Purkinje cell (primary cell): ENCODE results near the gene BCO2. TPM values are rescaled to one million over a fixed set of nuclear protein-coding genes. Genes with fewer than 3 reads are reported as not detected.

ENCODE experiments used
- polyA plus RNA-seq: library from polyadenylated mRNA; unstranded; fragments of >200 nt; fragmentation: Nextera tagmentation; gene quantifications from 2 replicates; pipeline ENCODE4 v1.2.1, GENCODE V29; 2014

BCO2 gene, protein sequence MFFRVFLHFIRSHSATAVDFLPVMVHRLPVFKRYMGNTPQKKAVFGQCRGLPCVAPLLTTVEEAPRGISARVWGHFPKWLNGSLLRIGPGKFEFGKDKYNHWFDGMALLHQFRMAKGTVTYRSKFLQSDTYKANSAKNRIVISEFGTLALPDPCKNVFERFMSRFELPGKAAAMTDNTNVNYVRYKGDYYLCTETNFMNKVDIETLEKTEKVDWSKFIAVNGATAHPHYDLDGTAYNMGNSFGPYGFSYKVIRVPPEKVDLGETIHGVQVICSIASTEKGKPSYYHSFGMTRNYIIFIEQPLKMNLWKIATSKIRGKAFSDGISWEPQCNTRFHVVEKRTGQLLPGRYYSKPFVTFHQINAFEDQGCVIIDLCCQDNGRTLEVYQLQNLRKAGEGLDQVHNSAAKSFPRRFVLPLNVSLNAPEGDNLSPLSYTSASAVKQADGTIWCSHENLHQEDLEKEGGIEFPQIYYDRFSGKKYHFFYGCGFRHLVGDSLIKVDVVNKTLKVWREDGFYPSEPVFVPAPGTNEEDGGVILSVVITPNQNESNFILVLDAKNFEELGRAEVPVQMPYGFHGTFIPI
- polyA plus RNA-seq: 10.4 and 18.7 TPM in 2 replicates

DNA sequence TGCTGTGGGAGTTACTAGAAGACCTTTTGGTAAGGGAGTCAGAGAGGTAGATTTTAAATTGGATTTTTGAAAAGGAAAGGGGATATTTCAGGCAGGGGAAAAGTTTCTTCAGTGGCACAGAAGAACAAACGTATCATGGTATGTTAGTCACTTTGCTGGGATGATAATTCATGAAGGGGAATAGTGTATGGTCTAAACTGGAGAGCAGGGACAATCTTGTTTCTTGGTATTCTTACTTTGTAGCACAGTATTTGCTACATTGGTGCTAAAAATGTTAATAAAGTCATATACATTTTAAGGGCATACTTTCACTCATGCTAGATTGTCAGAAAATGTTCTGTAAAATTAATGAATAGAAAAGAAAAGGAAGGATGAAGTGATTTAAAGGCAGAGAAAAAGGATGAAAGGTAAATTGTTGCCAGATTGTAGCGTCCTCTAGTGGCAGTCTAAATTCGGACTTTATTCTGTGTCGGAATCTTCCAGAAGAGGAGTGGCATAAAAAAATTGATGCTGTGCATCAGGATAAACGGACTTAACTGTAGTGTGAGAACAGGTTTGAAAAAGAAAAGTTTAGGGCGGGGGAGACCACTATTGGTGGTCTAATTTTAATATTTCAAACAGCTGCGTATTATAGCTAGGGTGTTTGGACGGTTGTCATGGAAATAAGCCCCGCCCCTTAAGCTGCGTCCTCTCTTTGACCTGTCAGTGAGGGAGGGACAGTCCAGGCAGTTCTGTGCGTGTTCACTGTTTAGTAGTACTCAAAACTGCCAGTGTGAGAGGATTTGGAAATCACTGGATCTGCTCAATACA lies at the start of gene BCO2:
Gene BCO2 (plus strand): TSS at position 724 of the 810 bp plus-strand sequence. CDS start 90 bp downstream, outside the sequence.

DNA sequence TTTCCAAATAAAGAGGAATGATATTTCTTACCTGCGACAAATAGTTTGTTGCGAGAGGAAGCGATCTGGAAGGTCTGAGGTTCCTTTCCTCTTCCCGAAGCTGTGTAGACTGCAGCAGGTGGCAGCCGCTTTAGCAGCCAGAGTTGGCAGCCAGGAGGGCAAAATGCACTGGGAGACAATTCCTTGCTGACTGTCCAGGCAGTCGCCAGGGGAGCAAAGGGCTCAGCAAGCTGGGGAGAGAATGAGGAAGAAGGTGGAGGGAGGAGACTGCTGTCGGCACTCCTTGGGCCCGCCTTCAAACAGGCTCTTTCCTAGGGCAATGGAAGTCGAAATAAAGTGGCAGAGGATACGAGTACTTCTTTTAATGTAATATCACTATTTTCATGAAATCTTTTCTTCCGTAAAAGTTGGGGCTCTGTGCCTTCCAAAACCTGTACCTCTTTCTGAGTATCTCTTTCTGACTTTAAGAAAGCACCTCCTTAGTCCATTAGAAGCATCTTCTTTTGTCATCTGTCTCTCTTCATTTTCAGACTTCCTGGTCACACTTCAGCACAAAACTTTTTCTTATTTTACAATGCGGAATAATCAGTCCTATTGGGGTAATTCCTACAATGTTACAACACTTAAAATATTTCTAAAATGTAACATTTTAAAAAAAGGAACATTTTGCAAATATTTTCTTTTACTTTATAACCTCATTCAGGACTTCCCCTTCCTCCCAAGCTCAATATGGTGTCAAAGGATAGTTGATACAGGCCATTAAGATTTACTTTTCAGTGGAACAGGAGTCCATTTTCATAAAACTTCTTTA lies 11.2 kb upstream of the BCO2 start, which contains the start of gene IL18:
Gene IL18 (minus strand): TSS at position 220 of the 811 bp plus-strand sequence. CDS start 9,041 bp downstream, outside the sequence.

DNA sequence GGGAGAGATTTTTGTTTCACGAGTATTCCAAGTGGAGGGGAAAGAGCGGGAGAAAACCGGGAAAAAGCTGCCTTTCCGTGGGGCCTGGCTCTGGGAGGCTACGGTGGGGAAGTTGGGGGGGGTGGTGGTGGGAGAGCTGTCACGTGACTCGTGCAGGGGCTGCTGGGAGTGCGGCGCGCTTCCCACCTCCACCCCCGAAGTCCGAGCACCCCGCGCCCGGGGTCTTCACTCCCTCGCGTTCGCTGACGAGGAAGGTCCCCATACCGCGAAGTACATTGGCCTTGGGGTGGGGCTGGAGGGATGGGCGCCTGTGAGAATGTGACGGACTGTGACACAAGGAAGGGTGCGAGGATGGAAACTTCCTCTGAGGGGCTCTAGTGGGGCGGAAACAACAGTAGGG lies 8.2 kb upstream of the BCO2 start, which contains the start of gene TEX12:
Gene TEX12 (plus strand): TSS at position 228 of the 400 bp plus-strand sequence. CDS start 1,897 bp downstream, outside the sequence.

DNA sequence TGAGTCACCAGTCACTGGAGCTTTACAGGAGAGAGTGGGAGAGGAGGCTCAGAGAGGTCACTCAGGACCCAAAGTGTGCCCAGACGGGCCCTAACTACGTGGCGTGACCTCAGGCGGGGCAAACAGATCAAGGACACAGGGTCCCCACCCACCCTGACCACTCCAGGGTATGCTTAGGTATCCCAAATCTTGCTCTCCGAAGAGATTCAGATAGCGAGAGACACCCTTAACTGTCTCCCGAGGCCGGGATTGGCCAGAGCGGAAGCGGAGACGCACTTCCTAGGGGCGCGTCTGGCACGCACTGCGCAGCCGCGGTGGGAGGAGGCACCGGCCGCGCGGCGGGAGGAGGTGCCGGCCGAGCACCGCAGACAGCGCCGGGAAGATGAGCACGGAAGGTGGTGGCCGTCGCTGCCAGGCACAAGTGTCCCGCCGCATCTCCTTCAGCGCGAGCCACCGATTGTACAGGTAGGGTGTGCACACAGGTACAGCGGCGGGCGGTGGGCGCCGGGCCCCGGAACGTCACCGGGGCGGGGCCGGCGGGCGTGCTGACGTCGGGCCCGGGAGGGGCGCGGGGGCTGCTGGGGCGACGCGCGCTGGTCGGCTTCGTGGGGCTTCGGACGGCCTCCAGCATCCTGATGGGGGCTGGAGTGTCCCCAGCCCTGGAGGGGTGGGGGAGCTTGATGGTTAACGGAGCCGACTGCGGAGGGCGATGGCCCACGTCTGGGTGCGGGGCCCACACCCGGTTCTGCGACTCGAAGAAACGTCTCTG lies 50.9 kb downstream of the BCO2 start, which contains the start of gene PTS:
Gene PTS (plus strand): TSS at position 367 of the 769 bp plus-strand sequence. CDS start 16 bp downstream, at position 383.

DNA sequence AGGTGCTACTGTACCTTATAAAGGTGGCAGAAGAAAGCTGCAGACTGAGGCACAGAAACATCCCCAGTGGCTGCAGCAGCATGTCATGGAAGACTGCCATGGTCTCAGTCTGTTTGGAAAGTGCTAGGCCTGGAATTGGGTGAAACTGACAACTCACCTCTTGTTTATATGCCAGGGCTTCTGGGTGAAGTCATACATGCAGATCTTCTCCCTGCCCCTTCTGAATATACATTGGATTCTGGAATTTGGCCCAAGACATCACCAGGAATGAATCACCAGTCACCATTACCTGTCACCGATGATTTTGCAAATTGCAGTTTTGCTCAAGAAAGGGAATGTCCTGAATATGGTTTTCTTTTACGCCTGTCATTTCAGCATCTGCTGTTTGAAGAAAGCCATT lies 85.2 kb downstream of the BCO2 start, which contains the start of gene PLET1:
Gene PLET1 (minus strand): TSS at position 371 of the 400 bp plus-strand sequence. CDS start 271 bp downstream, at position 100.

Other genes starting within 250 kb of the BCO2 start
- gene DIXDC1, start 238.2 kb upstream of the BCO2 start, polyA plus RNA-seq: 9.7 and 15.5 TPM in 2 replicates
- 42.0 and 43.3 TPM in 2 replicates for gene DLAT, start 150.1 kb upstream of the BCO2 start, polyA plus RNA-seq
- gene PIH1D2, start 101.5 kb upstream of the BCO2 start, polyA plus RNA-seq: 7.2 and 8.9 TPM in 2 replicates
- gene NKAPD1, start 101.2 kb upstream of the BCO2 start, polyA plus RNA-seq: 25.6 and 41.2 TPM in 2 replicates
- 348 and 471 TPM in 2 replicates for gene TIMM8B, start 88.8 kb upstream of the BCO2 start, polyA plus RNA-seq
- 344 and 445 TPM in 2 replicates for gene SDHD, start 88.6 kb upstream of the BCO2 start, polyA plus RNA-seq
- not detected in 2 replicates for gene IL18, start 11.4 kb upstream of the BCO2 start, polyA plus RNA-seq
- gene TEX12, start 8.1 kb upstream of the BCO2 start, polyA plus RNA-seq: 0.77 and 2.5 TPM in 2 replicates
- 330 and 347 TPM in 2 replicates for gene PTS, start 50.9 kb downstream of the BCO2 start, polyA plus RNA-seq
- gene PLET1, start 85.3 kb downstream of the BCO2 start, polyA plus RNA-seq: not detected in 2 replicates